DMS53 (cell line): ENCODE results near the gene DHRS13.

ENCODE experiments used
- DNase-seq: peaks from one replicate; lab custom pipeline; 2025; lab: John Stamatoyannopoulos, UW

Gene DHRS13

GRCh38 chr17:28902819-28903545 is at the start of gene DHRS13:
Gene DHRS13, minus strand, starts transcription at chr17:28903079. Its CDS starts 135 bp downstream, at chr17:28902944.
- peak; percentile 96 for DNase-seq

- peak; percentile 99 for DNase-seq
Measured at GRCh38 chr17:28951991-28952975, 49.4 kb upstream of the DHRS13 start.

GRCh38 chr17:28951428-28951990 is 48.6 kb upstream of the DHRS13 start, which contains the start of gene PHF12:
Gene PHF12, minus strand, starts transcription at chr17:28951518. Its CDS starts 558 bp downstream, at chr17:28950960.
- peak; percentile 99 for DNase-seq

GRCh38 chr17:28950752-28951427 is 48.0 kb upstream of the DHRS13 start:
- DNase-seq: peak; percentile 69

GRCh38 chr17:28950017-28950751 is 47.3 kb upstream of the DHRS13 start:
- peak; percentile 50 for DNase-seq

GRCh38 chr17:28949185-28950016 is 46.5 kb upstream of the DHRS13 start:
- peak; percentile 54 for DNase-seq

- DNase-seq: no peak
Measured at GRCh38 chr17:28948873-28949184, 46.0 kb upstream of the DHRS13 start.

- DNase-seq: no peak
Measured at GRCh38 chr17:28948342-28948741, 45.5 kb upstream of the DHRS13 start.

- no peak for DNase-seq
Measured at GRCh38 chr17:28947639-28948038, 44.8 kb upstream of the DHRS13 start.

- DNase-seq: no peak
Measured at GRCh38 chr17:28946239-28946638, 43.4 kb upstream of the DHRS13 start.

GRCh38 chr17:28944862-28945741 is 42.2 kb upstream of the DHRS13 start:
- DNase-seq: no peak

- DNase-seq: no peak
Measured at GRCh38 chr17:28944343-28944742, 41.5 kb upstream of the DHRS13 start.

GRCh38 chr17:28942925-28943324 is 40.0 kb upstream of the DHRS13 start:
- DNase-seq: no peak

- no peak for DNase-seq
Measured at GRCh38 chr17:28941251-28941650, 38.4 kb upstream of the DHRS13 start.

GRCh38 chr17:28940675-28941074 is 37.8 kb upstream of the DHRS13 start:
- DNase-seq: no peak

GRCh38 chr17:28940142-28940541 is 37.3 kb upstream of the DHRS13 start:
- no peak for DNase-seq

GRCh38 chr17:28938552-28938951 is 35.7 kb upstream of the DHRS13 start:
- no peak for DNase-seq

- DNase-seq: no peak
Measured at GRCh38 chr17:28937044-28937729, 34.3 kb upstream of the DHRS13 start.
